Measurements from ENCODE around the gene FAAP100. TPM values are rescaled to one million over a fixed set of nuclear protein-coding genes. Genes with fewer than 3 reads are reported as not detected.

The FAAP100 gene
- total and polyA plus RNA-seq, 4 donors = 8.8 to 48.4 (median 26.6) TPM

DNA sequence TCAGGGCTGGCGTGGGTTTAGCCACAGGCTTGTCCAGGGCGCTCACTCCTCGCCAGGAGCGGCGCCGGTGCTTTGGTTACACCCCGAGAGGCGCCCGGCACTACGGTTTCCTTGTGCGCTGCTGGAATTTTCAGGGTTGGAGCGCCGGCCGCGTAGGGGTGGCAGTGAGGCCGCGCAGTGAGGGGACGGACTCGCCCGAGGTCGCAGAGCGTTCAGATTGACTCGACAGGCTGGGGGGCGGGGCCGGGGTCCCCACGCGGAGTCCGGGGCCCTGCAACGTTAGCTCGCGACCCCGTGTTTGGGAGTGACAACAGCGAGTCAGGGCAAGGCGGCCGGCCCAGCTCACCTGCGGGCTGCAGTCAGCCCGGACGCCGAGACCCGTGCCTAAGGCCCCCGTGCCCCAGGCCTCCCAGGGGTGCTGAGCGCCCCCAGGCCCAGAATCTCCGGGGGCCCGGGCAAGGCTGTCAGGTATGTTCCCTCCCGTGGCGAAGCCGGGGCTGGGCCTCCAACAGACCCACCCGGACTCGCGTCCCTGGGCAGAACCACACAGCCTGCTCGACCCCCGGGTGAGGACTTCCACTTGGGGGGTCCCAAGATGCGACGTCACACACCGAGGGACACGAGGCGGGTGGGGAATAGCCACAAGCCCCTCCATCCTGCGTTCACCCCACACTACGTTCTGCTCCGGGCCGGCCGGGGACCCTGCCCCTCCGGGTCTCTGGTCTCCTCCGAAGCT is 38.2 kb downstream of the FAAP100 start:
- H3K4me3 ChIP-seq (ENCODE audit: low read length in 2 of 2) = peak overlapping the region; percentile 72 to 93
- H3K9me3 ChIP-seq (ENCODE audit: control insufficient read depth, low read length) = no peaks in the 10 kb centered on the region
- intact Hi-C loops (cut with DNase I) = no loop called here
- H3K27me3 ChIP-seq (ENCODE audit: control insufficient read depth in 1 of 2, insufficient read depth in 2 of 2, low read length in 1 of 2) = peaks cover 0 to 2% of the 10 kb centered on the region in 2 donors
- peaks cover 0 to 17% of the 10 kb centered on the region in 2 donors for H3K36me3 ChIP-seq (ENCODE audit: control insufficient read depth in 1 of 2, insufficient read depth in 2 of 2, low read length in 1 of 2)
- peak overlapping the region; percentile 97 to 100 for H3K27ac ChIP-seq (ENCODE audit: low read depth in 1 of 2, low read length in 2 of 2)
- DNase-seq (peak; percentile 81 to 91), ATAC-seq (ENCODE audit: low FRiP score) (peak; percentile 51)
- peaks cover 0 to 1% of the 10 kb centered on the region in 2 donors for H3K4me1 ChIP-seq (ENCODE audit: control insufficient read depth in 1 of 2, insufficient read depth in 2 of 2, low read length in 2 of 2)
- 0 to 1% methylated on average over 49 to 64 of the region's 64 CpGs for WGBS, 2 donors

DNA sequence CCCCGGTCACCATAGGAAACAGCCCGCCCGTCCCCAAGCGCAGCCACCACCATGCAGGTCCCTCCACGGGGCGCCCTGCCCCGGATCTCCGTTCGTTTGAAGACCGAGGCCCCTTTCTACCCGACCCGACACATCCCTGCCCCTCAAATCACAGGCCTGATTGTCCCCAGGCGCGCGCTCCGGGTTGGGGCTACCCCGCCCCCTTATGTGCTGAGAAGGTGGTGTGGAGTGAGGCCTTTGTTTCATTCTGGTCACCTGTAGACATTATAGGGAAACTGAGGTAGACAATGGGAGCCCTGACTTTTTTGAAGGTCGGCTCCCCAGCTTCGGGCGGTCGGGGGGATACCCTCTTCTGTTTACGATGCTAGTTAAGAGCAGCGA is 38.8 kb downstream of the FAAP100 start:
- H3K9me3 ChIP-seq (ENCODE audit: control insufficient read depth, low read length) = no peaks in the 10 kb centered on the region
- WGBS, 2 donors = 0% methylated on average over 22 to 23 of the region's 23 CpGs
- peaks cover 0 to 2% of the 10 kb centered on the region in 2 donors for H3K27me3 ChIP-seq (ENCODE audit: control insufficient read depth in 1 of 2, insufficient read depth in 2 of 2, low read length in 1 of 2)
- peaks cover 0 to 1% of the 10 kb centered on the region in 2 donors for H3K4me1 ChIP-seq (ENCODE audit: control insufficient read depth in 1 of 2, insufficient read depth in 2 of 2, low read length in 2 of 2)
- H3K36me3 ChIP-seq (ENCODE audit: control insufficient read depth in 1 of 2, insufficient read depth in 2 of 2, low read length in 1 of 2) = peaks cover 0 to 19% of the 10 kb centered on the region in 2 donors
- ATAC-seq (ENCODE audit: low FRiP score) (peak; percentile 28), DNase-seq (peak; percentile 81 to 86)
- peak overlapping the region; percentile 72 to 93 for H3K4me3 ChIP-seq (ENCODE audit: low read length in 2 of 2)
- H3K27ac ChIP-seq (ENCODE audit: low read depth in 1 of 2, low read length in 2 of 2) = peak overlapping the region; percentile 97 to 100
- intact Hi-C loops (cut with DNase I) = no loop called here

DNA sequence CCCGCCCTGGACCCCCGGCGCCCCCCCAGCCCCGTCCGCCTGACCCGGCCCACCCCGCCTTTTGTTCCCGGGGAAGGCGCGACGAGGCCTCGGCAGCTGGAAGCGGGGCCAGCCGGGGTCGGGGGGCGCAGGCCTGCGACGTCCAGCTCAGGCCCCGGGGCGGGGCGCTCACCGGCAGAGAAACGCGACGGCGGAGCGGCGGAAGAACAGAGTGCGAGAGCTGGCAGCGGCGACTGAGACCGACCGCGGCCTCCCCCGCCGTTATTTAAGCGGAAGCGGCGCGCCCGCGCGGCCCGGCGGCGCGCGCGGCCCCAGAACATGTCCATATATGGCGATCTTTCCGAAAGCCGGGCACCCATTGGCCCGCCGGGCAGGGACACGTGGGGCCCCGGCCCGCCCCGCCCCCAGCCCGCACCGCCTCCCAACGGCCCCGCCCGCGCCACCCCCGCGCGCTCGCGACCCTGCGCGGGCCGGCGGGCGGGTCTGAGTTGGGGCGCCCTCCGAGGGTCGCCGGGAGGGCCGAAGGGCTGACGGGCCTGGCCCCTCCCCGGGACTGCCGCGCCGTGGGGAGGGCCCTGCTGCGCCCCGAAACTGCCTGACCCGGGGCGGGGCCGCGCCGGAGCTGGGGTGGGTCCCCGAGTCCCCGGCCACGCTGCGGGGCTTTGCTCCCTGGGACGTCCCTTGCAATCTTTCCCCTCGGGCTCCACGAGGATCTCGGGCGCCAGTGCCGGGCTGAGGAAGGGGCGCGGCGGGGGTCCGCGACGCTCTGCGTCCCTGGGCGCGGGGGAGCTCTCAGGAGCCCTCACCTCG is 39.4 kb downstream of the FAAP100 start, which contains the start of gene ACTG1:
TSS of gene ACTG1 (minus strand) at position 238 of the 810 bp plus-strand sequence. CDS start 445 bp downstream, outside the sequence.
- peak within 1 kb of the TSS; percentile 95 to 97 for H3K4me3 ChIP-seq (ENCODE audit: low read length in 2 of 2)
- 0 to 1% methylated on average over 77 to 111 of the region's 111 CpGs for WGBS, 2 donors
- DNase-seq (peak; percentile 96), ATAC-seq (ENCODE audit: low FRiP score) (peak; percentile 81)
- H3K36me3 ChIP-seq (ENCODE audit: control insufficient read depth in 1 of 2, insufficient read depth in 2 of 2, low read length in 1 of 2) = peaks cover 0 to 19% of the 10 kb centered on the region in 2 donors
- peaks cover 0 to 2% of the 10 kb centered on the region in 2 donors for H3K27me3 ChIP-seq (ENCODE audit: control insufficient read depth in 1 of 2, insufficient read depth in 2 of 2, low read length in 1 of 2)
- H3K4me1 ChIP-seq (ENCODE audit: control insufficient read depth in 1 of 2, insufficient read depth in 2 of 2, low read length in 2 of 2) = no peaks in the 10 kb centered on the region
- peak within 1 kb of the TSS; percentile 97 to 100 for H3K27ac ChIP-seq (ENCODE audit: low read depth in 1 of 2, low read length in 2 of 2)
- intact Hi-C loops (cut with DNase I) = no loop called here
- H3K9me3 ChIP-seq (ENCODE audit: control insufficient read depth, low read length) = no peaks in the 10 kb centered on the region

DNA sequence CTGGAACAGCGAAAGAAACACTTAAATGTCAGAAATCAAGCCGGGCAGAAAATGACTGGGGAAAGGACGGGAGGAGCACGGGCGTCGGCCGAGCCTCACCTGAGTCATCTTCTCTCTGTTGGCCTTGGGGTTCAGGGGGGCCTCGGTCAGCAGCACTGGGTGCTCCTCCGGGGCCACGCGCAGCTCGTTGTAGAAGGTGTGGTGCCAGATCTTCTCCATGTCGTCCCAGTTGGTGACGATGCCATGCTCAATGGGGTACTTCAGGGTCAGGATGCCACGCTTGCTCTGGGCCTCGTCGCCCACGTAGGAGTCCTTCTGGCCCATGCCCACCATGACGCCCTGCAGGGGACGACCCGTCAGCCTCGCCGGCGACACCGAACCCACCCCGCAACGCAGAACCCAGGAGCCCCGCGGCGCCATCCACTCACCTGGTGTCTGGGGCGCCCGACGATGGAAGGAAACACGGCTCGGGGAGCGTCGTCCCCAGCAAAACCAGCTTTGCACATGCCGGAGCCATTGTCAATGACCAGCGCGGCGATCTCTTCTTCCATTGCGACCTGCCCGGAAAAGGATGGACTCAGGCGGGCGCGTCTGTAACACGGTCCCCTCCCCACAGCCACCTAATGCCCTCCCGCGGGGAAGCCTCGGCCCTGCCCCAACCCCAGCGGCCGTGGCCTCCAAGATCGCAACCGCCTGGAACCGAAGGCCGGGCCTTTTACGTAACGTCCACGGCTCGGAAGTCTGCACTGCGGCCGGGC is 40.2 kb downstream of the FAAP100 start:
- ATAC-seq (ENCODE audit: low FRiP score) (no peak), DNase-seq (peak in 1 of 2 donors; percentile 82)
- peak overlapping the region; percentile 58 to 78 for H3K27ac ChIP-seq (ENCODE audit: low read depth in 1 of 2, low read length in 2 of 2)
- WGBS, 2 donors = 0% methylated on average over 59 to 62 of the region's 62 CpGs
- no peaks in the 10 kb centered on the region for H3K4me1 ChIP-seq (ENCODE audit: control insufficient read depth in 1 of 2, insufficient read depth in 2 of 2, low read length in 2 of 2)
- peak overlapping the region; percentile 95 to 97 for H3K4me3 ChIP-seq (ENCODE audit: low read length in 2 of 2)
- H3K27me3 ChIP-seq (ENCODE audit: control insufficient read depth in 1 of 2, insufficient read depth in 2 of 2, low read length in 1 of 2) = peaks cover 0 to 2% of the 10 kb centered on the region in 2 donors
- intact Hi-C loops (cut with DNase I) = loop anchor here (1.0 to 2.0 kb wide), 2 partner anchors 115 kb away; no protein-coding TSS in a partner anchor
- no peaks in the 10 kb centered on the region for H3K9me3 ChIP-seq (ENCODE audit: control insufficient read depth, low read length)
- H3K36me3 ChIP-seq (ENCODE audit: control insufficient read depth in 1 of 2, insufficient read depth in 2 of 2, low read length in 1 of 2) = peaks cover 0 to 19% of the 10 kb centered on the region in 2 donors

- Histone ChIP-seq H3K9me3 (ENCODE audit: control insufficient read depth, low read length) (no peaks in the 10 kb centered on the region), H3K27me3 (ENCODE audit: control insufficient read depth in 1 of 2, insufficient read depth in 2 of 2, low read length in 1 of 2) (peaks cover 0 to 2% of the 10 kb centered on the region in 2 donors), H3K36me3 (ENCODE audit: control insufficient read depth in 1 of 2, insufficient read depth in 2 of 2, low read length in 1 of 2) (peaks cover 0 to 19% of the 10 kb centered on the region in 2 donors), H3K4me3 (ENCODE audit: low read length in 2 of 2) (peak overlapping the region; percentile 95 to 97), H3K27ac (ENCODE audit: low read depth in 1 of 2, low read length in 2 of 2) (peak overlapping the region in 1 of 2 donors; percentile 1), H3K4me1 (ENCODE audit: control insufficient read depth in 1 of 2, insufficient read depth in 2 of 2, low read length in 2 of 2) (no peaks in the 10 kb centered on the region)
- DNase-seq = no peak
- intact Hi-C loops (cut with DNase I) = loop anchor here (1.0 to 2.0 kb wide), 2 partner anchors 114 to 115 kb away; no protein-coding TSS in a partner anchor
- WGBS, 2 donors = 0% methylated on average over 9 of the region's 9 CpGs
- no peak for ATAC-seq (ENCODE audit: low FRiP score)
Measured at GRCh38 chr17:81511554-81511803, 40.7 kb downstream of the FAAP100 start.

- Histone ChIP-seq H3K4me1 (ENCODE audit: control insufficient read depth in 1 of 2, insufficient read depth in 2 of 2, low read length in 2 of 2) (no peaks in the 10 kb centered on the region), H3K4me3 (ENCODE audit: low read length in 2 of 2) (peak overlapping the region; percentile 95 to 97), H3K27ac (ENCODE audit: low read depth in 1 of 2, low read length in 2 of 2) (peak overlapping the region in 1 of 2 donors; percentile 1), H3K9me3 (ENCODE audit: control insufficient read depth, low read length) (no peaks in the 10 kb centered on the region), H3K36me3 (ENCODE audit: control insufficient read depth in 1 of 2, insufficient read depth in 2 of 2, low read length in 1 of 2) (peaks cover 0 to 19% of the 10 kb centered on the region in 2 donors), H3K27me3 (ENCODE audit: control insufficient read depth in 1 of 2, insufficient read depth in 2 of 2, low read length in 1 of 2) (peaks cover 0 to 2% of the 10 kb centered on the region in 2 donors)
- WGBS, 2 donors = 0% methylated on average over 48 of the region's 48 CpGs
- intact Hi-C loops (cut with DNase I) = loop anchor here (1.0 to 2.0 kb wide), 2 partner anchors 114 kb away; no protein-coding TSS in a partner anchor
- ATAC-seq (ENCODE audit: low FRiP score) (no peak), DNase-seq (peak in 1 of 2 donors; percentile 82)
Measured at GRCh38 chr17:81510785-81511553, 41.2 kb downstream of the FAAP100 start.

- H3K27ac ChIP-seq (ENCODE audit: low read depth in 1 of 2, low read length in 2 of 2) = no peak overlapping the region
- H3K4me1 ChIP-seq (ENCODE audit: control insufficient read depth in 1 of 2, insufficient read depth in 2 of 2, low read length in 2 of 2) = no peaks in the 10 kb centered on the region
- peaks cover 0 to 2% of the 10 kb centered on the region in 2 donors for H3K27me3 ChIP-seq (ENCODE audit: control insufficient read depth in 1 of 2, insufficient read depth in 2 of 2, low read length in 1 of 2)
- WGBS, 2 donors = 1% methylated on average over 22 of the region's 22 CpGs
- no peaks in the 10 kb centered on the region for H3K9me3 ChIP-seq (ENCODE audit: control insufficient read depth, low read length)
- peak overlapping the region; percentile 95 to 97 for H3K4me3 ChIP-seq (ENCODE audit: low read length in 2 of 2)
- H3K36me3 ChIP-seq (ENCODE audit: control insufficient read depth in 1 of 2, insufficient read depth in 2 of 2, low read length in 1 of 2) = peaks cover 0 to 19% of the 10 kb centered on the region in 2 donors
- ATAC-seq (ENCODE audit: low FRiP score) = no peak
- intact Hi-C loops (cut with DNase I) = loop anchor here in 1 of 2 donors (2.0 kb wide), 1 partner anchor 113 kb away; no protein-coding TSS in a partner anchor
- DNase-seq = no peak
Measured at GRCh38 chr17:81509972-81510784, 42.0 kb downstream of the FAAP100 start.

Data from aorta (tissue), 5 donors.